Osteoblast (primary cell): ENCODE results near the gene FCRLB. TPM values are rescaled to one million over a fixed set of nuclear protein-coding genes. Genes with fewer than 3 reads are reported as not detected.
A peak's percentile ranks its signal among the peaks of the same experiment; 100 is the strongest.
"Not testable (repeated sequence)": the region's sequence is repeated elsewhere in the genome, so short reads cannot be mapped to it uniquely, and the experiment has no call there.

Source experiments
- DNase-seq: peaks from one replicate; pipeline ENCODE4 v3.0.0; 2011; ENCODE audit warnings: low spot score, mixed read lengths; ENCODE audit not compliant: insufficient read length; ENCODE audit errors: missing footprints
- H2AFZ ChIP-seq: 2 replicates; pipeline ENCODE4 v1.6.0; 2011; ENCODE audit warnings: mild to moderate bottlenecking, low read length
- H3K27ac ChIP-seq: 2 replicates; pipeline ENCODE4 v1.5.1; 2011; ENCODE audit warnings: mild to moderate bottlenecking, low read depth, low read length, moderate library complexity
- H3K27me3 ChIP-seq: 2 replicates; pipeline ENCODE4 v1.6.0; 2012; ENCODE audit warnings: mild to moderate bottlenecking, control low read depth, inconsistent platforms, low read length, moderate library complexity; ENCODE audit not compliant: insufficient read depth
- H3K36me3 ChIP-seq: 2 replicates; pipeline ENCODE4 v1.5.1; 2011; ENCODE audit warnings: mild to moderate bottlenecking, low read length, control low read depth, moderate library complexity; ENCODE audit not compliant: insufficient read depth
- H3K4me1 ChIP-seq: 2 replicates; pipeline ENCODE4 v1.5.1; 2011; ENCODE audit warnings: mild to moderate bottlenecking, low read length, control low read depth, moderate library complexity; ENCODE audit not compliant: insufficient read depth
- H3K4me2 ChIP-seq: 2 replicates; pipeline ENCODE4 v1.6.0; 2011; ENCODE audit warnings: mild to moderate bottlenecking, low read length; ENCODE audit not compliant: insufficient read depth
- H3K4me3 ChIP-seq: fragments of 200-600 bp; sonication (generic); 3 replicates; pipeline ENCODE4 v1.5.1; 2012; ENCODE audit warnings: mild to moderate bottlenecking, low read length, inconsistent platforms; ENCODE audit not compliant: insufficient read depth
- H3K79me2 ChIP-seq: 2 replicates; pipeline ENCODE4 v1.6.0; 2012; ENCODE audit warnings: mild to moderate bottlenecking, low read length, control low read depth, inconsistent platforms; ENCODE audit not compliant: insufficient read depth
- H3K9me3 ChIP-seq: 2 replicates; pipeline ENCODE4 v1.5.1; 2011; ENCODE audit warnings: low read depth, low read length, control low read depth
- H4K20me1 ChIP-seq: 2 replicates; pipeline ENCODE4 v1.6.0; 2012; ENCODE audit warnings: mild to moderate bottlenecking, low read length, control low read depth; ENCODE audit not compliant: insufficient read depth
- total RNA-seq: library from RNA; depleted of rRNA; stranded (reverse); fragments of >200 nt; gene quantifications from 2 replicates; pipeline ENCODE4 v1.2.3, GENCODE V29; 2012
- TF ChIP-seq, protein P1 (sequence below): IDR thresholded peaks from 2 replicates; pipeline ENCODE4 v1.5.1; 2011; ENCODE audit warnings: mild to moderate bottlenecking, low read depth, low read length, moderate library complexity; ENCODE audit errors: extremely low read depth

The FCRLB gene
- total RNA-seq, 1 donor: 1.8 TPM

DNA sequence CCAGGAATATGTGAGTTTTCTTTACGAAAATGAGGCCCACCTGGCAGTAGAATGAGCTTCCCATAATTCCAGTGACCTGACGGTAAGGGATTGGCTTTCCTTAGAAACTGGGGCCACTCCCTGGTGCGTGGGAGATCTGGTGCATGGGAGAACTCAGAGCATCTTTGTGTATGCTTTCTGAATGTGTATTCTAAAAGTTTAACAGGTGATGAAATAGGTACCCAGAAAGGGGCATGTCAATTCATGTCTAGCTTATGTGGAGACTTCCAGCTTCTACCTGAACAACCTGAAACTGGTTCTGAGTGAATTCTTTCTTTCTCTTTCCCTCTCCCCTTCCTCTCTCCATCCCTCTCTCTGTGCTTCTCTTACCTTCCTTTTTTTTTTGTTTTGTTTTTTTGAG is 29.5 kb upstream of the FCRLB start:
- no peak for DNase-seq

GRCh38 chr1:161693020-161693712 is 28.2 kb upstream of the FCRLB start:
- H3K4me2 ChIP-seq, DNase-seq, H3K36me3 ChIP-seq, H4K20me1 ChIP-seq, H3K4me1 ChIP-seq, H3K79me2 ChIP-seq, H3K9me3 ChIP-seq, H3K27ac ChIP-seq, H2AFZ ChIP-seq, H3K4me3 ChIP-seq, H3K27me3 ChIP-seq: not testable (repeated sequence)

More for the DNA sequence above, 29.5 kb upstream of the FCRLB start:
- no peaks in the 10 kb centered on the region for H3K27me3 ChIP-seq
- H4K20me1 ChIP-seq: no peaks in the 10 kb centered on the region
- H2AFZ ChIP-seq: no peak overlapping the region
- H3K79me2 ChIP-seq: no peaks in the 10 kb centered on the region
- no peak overlapping the region for H3K27ac ChIP-seq
- no peaks in the 10 kb centered on the region for H3K4me1 ChIP-seq
- TF ChIP-seq, protein P1, sequence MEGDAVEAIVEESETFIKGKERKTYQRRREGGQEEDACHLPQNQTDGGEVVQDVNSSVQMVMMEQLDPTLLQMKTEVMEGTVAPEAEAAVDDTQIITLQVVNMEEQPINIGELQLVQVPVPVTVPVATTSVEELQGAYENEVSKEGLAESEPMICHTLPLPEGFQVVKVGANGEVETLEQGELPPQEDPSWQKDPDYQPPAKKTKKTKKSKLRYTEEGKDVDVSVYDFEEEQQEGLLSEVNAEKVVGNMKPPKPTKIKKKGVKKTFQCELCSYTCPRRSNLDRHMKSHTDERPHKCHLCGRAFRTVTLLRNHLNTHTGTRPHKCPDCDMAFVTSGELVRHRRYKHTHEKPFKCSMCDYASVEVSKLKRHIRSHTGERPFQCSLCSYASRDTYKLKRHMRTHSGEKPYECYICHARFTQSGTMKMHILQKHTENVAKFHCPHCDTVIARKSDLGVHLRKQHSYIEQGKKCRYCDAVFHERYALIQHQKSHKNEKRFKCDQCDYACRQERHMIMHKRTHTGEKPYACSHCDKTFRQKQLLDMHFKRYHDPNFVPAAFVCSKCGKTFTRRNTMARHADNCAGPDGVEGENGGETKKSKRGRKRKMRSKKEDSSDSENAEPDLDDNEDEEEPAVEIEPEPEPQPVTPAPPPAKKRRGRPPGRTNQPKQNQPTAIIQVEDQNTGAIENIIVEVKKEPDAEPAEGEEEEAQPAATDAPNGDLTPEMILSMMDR: no peak
- no peaks in the 10 kb centered on the region for H3K9me3 ChIP-seq
- H3K4me2 ChIP-seq: no peak overlapping the region
- no peak overlapping the region for H3K4me3 ChIP-seq
- H3K36me3 ChIP-seq: no peaks in the 10 kb centered on the region

GRCh38 chr1:161698302-161698701 is 23.0 kb upstream of the FCRLB start:
- not testable (repeated sequence) for H3K4me1 ChIP-seq, DNase-seq, H2AFZ ChIP-seq, H3K36me3 ChIP-seq, H4K20me1 ChIP-seq, H3K4me2 ChIP-seq, H3K4me3 ChIP-seq, H3K79me2 ChIP-seq, H3K27me3 ChIP-seq, H3K9me3 ChIP-seq, H3K27ac ChIP-seq

- H2AFZ ChIP-seq: peak overlapping the region; percentile 5
These were observed 19.1 kb upstream of the FCRLB start for GRCh38 chr1:161702250-161702649.

DNA sequence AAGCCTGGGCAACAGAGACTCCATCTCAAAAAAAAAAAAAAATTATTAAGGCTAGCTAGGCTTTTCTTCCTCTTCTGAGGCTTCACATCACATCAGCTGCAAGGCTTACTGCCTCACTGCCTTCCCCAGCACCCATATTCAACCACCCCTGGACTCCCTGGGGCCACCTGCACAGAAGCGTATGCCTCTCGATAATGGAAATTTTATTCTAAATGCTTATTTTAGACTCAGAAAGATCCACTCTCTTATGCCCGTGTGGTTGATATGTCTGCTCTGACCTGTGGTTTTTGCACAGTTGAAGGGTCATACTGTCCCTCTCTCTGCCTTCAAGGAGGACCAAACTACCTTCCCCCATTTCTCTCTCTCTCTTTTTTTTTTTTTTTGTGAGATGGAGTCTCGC is 15.8 kb upstream of the FCRLB start:
- no peaks in the 10 kb centered on the region for H4K20me1 ChIP-seq
- DNase-seq: no peak
- no peak overlapping the region for H2AFZ ChIP-seq
- H3K27ac ChIP-seq: peak overlapping the region; percentile 94
- H3K27me3 ChIP-seq: no peaks in the 10 kb centered on the region
- TF ChIP-seq, protein P1: no peak
- peaks cover 19% of the 10 kb centered on the region for H3K4me1 ChIP-seq
- no peaks in the 10 kb centered on the region for H3K79me2 ChIP-seq
- H3K4me3 ChIP-seq: no peak overlapping the region
- no peaks in the 10 kb centered on the region for H3K36me3 ChIP-seq
- peak overlapping the region; percentile 38 for H3K4me2 ChIP-seq
- H3K9me3 ChIP-seq: no peaks in the 10 kb centered on the region

More at GRCh38 chr1:161702250-161702649, 19.1 kb upstream of the FCRLB start:
- no peak overlapping the region for H3K27ac ChIP-seq
- no peaks in the 10 kb centered on the region for H3K36me3 ChIP-seq
- H4K20me1 ChIP-seq: no peaks in the 10 kb centered on the region
- no peak overlapping the region for H3K4me3 ChIP-seq
- no peak for DNase-seq
- no peak overlapping the region for H3K4me2 ChIP-seq
- H3K79me2 ChIP-seq: no peaks in the 10 kb centered on the region
- no peaks in the 10 kb centered on the region for H3K9me3 ChIP-seq
- no peaks in the 10 kb centered on the region for H3K27me3 ChIP-seq
- peaks cover 15% of the 10 kb centered on the region for H3K4me1 ChIP-seq
- TF ChIP-seq, protein P1: no peak
